NCI-H1694 (cell line): ENCODE results near the gene C1orf52.

Experiments used
- DNase-seq: peaks from one replicate; lab custom pipeline; 2025; lab: John Stamatoyannopoulos, UW

C1orf52 gene

GRCh38 chr1:85259118-85259911 lies at the start of gene C1orf52:
Gene C1orf52, minus strand, starts transcription at chr1:85259662. Its CDS starts 29 bp downstream, at chr1:85259633.
- DNase-seq = peak; percentile 81

DNA sequence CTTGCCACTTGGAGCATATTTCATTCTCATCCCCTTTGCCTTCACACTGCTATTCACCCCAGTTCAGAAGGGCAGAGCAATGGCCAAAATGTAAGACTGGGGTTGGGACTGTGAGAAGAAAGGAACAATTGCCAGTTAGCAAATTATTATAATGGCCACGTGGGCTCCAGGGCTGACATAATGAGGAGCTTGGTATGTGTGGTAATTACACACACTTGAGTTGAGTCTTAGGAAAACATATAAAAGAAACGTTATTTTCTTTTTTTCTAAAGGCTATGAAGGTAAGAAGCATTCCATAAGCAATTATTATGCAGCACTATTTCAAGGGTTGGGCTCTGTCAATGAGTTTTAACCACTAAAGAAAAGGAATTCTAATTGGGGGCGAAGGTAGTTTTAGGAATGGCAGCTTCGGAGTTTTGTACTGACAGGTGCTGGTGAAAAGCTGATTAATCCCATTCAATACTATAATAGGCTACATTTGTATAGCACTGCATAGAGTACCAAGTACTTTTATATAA lies 49.4 kb upstream of the C1orf52 start:
- DNase-seq = no peak

- peak; percentile 94 for DNase-seq
These were observed 48.7 kb upstream of the C1orf52 start for GRCh38 chr1:85307987-85308832.

DNA sequence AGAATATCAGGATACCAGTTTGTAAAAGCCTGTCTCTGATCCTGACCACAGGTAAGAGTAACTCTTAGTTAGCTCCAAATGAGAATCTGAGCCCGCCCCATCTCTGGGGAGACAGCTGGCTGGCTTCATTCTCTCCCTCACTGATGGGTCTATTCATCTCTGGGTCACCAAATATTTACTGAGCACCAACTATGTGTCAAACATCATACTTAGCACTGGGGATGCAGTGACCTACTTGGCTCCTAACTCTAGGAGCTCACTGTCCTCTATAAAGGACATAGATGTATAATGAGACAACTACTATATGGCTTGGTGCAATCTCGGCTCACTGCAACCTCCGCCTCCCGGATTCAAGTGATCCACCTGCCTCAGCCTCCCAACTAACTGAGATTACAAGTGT lies 46.8 kb upstream of the C1orf52 start:
- no peak for DNase-seq

GRCh38 chr1:85303440-85304162 lies 44.1 kb upstream of the C1orf52 start:
- DNase-seq = no peak

DNA sequence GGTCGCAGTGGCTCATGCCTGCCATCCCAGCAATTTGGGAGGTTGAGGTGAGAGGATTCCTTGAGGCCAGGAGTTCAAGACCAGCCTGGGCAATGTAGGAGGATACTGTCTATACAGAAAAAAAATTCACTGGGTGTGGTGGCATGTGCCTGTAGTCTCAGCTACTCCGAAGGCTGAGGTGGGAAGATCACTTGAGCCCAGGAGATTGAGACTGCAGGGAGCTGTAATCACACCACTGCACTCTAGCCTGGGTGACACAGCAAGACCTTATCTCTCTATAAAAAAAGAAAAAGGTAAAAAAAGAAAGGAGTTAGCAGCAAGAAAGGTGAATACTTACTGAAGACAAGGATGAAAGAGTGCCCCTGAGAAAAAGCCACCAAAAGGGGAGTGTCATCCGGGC lies 40.7 kb upstream of the C1orf52 start:
- DNase-seq = no peak

DNA sequence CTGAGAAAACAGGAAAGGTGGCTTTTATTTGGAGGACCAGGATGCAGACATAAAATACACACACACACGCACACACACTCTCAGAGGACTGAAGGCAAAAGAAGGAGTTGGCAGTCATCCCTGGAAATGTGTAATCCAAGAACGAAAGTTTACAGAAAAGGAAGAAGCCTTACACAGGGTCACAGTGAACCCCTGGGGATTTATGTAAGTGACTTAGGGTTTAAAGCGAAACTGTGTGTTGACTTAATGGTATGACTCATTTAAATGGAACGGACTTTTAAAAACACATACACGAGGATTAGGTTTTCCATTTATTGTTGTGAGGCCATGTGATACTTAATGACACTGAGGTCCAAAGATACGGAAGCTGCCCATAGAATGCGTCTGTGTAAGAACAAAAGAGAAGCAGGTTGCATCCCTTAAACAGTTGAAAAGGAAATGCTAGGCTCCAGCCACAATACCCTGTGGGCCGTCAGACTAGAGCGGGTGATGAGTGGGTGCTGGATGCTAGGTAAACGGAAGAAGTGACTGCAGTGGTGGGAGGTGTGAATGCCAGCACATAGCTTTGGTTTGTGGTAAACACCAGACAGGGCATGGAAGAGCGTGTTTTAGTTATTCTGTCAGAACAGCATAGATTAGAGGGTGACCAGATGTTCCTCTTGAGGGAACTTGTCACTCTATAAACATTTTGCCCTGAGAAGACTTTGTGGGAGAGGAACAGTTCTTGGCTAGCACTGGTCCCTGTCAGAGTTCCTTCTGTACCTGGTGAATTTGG lies 38.6 kb upstream of the C1orf52 start:
- no peak for DNase-seq

DNA sequence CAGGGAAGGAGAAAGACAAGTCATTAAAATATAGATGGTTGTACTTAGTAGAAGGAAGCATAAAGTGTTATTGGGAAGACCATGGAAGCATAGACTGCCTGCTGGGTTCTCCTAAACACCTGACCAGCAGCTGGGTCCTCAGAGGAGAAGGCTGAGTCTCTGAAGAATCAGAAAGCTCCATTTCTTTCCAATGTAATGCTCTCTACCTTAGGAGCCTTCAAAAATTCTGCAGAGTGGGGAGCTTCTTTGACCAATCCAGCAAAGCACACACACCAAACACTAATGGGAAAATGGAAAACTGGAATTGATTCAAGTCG lies 38.0 kb upstream of the C1orf52 start:
- no peak for DNase-seq

DNA sequence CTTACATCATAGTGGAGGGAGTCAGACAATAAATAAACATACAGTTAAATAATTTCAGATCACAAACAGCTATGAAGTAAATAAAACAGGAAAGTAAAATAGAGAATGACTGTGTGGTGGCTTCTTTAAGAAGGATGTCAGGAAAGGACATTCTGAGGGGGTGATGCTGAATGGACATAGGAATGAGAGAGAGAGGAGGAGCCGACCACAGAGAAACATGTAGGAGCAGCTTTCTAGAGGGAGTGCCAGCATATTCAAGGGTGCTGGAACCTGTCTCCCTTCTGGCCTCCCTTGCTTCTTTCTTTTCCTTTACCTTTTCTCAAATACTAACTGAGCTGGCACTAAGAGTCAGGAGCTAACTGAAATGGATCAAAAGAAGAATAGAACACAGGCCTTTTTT lies 37.5 kb upstream of the C1orf52 start:
- DNase-seq = no peak

GRCh38 chr1:85295654-85296053 lies 36.2 kb upstream of the C1orf52 start:
- no peak for DNase-seq

- no peak for DNase-seq
These were observed 35.6 kb upstream of the C1orf52 start for GRCh38 chr1:85295006-85295431.

GRCh38 chr1:85290826-85291225 lies 31.4 kb upstream of the C1orf52 start:
- no peak for DNase-seq

DNA sequence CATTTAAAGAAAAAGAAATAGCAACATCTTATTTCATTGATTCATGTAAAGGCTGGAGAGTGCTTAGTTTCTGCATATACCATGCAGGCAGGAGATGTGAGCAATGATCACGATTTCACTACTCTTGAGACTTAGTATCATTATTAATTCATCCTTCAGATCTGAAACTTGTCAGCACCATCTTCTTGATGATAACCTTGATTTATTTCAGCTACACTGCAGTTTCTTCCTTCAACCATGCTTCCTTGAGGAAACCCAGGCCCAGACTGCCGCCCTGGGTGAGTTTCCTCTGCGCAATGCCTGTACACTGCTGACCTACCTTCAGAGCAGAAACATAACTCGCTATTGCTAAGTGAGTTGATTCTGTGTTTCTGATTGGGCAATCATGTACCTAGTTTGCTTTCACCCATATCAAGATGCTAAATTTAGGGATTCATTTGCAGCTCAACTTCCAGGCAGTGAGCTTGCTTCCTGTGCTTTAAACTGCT lies 30.4 kb upstream of the C1orf52 start:
- no peak for DNase-seq

DNA sequence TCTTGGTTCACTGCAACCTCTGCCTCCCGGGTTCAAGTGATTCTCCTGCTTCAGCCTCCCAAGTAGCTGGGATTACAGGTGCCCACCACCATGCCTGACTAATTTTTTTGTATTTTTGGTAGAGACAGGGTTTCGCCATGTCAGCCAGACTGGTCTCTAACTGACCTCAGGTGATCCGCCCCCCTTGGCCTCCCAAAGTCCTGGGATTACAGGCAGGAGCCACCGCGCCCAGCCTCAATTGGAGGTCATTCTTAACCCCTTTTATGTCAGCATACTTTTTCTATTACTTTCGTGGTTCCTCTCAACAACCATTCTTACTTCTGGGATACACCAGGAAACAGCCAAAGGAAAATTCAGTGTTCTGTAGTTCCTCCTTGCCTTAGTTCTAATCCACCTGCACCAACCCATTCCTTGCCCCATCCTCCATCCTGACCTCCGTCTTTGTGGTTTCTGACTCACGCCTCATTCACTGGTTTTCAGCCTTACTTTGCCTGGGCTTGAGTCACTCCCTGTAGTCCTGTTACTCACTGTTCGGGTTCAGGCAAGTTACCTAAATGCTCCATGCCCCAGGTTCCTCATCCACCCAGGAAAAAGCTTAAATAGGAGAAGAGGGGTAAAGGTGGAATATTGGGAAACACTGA lies 29.9 kb upstream of the C1orf52 start:
- DNase-seq = no peak

DNA sequence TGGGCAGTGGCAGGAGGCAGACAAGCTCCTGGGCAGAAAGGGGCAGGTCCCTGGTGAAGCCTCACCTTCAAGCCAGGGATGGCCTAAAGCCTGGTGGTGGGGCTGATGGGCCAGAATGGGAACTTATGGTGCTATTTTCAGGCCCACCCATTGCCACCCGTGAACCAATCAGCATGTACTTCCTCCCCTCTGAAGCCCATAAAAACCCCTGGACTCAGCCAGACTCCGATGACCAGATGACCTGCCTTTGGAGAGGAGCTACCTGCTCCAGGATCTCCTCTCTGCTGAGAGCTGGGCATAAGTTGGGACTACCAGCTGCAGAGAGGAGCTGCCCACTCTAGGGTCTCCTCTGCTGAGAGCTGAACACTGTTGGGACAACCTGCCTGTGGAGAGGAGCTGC lies 24.7 kb upstream of the C1orf52 start:
- no peak for DNase-seq

DNA sequence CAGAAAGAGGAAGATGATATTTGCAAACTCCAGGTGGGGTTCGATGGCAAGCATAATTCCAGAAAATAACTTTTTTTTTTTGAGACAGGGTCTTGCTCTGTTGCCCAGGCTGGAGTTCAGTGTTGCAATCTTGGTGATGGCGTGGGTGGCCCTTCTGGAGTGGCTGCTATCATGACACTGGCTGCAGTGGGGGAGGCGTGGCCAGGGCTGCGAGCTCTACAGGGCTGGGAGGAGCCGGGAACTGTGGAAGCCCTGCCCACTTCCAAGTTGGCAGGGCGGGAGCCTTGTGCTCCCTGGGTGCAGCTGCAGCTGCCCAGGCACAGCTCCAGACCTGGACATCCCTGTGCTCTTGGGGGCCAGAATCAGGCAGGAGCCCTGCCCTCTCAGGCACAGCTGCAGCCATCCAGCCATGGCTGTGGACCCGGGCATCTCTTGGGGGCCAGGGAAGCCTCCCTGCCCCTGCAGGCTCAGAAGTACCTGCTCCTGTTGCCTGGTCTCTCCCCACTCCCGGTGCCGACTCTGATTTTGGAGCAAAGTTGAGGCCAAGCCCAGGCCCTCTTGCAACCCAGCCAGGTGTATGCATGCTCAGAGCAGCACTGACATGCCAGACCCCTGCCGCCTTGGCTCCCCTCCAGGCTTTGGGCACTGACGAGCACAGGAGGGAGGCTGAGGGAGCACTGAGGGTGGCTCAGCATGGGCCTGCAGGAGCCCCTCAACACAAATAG lies 24.2 kb upstream of the C1orf52 start:
- no peak for DNase-seq

DNA sequence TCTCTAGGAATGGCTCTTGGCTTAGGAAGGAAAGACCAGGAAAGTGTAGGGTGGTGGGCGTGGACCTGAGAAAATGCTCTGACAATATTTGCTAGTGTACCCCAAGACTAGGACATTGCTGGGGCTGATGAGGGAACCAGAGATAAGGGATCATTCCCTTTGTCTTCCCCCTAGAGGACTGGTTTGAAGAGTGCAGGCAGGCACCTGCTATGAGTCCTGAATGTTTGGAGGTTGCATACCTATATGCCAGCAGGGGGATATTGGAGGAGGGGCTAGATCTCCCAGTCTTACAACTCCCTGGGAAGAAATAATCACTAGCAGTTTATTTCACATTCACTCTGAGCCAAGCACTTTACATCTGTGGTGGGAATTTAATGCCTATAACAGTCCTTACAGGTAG lies 23.0 kb upstream of the C1orf52 start:
- DNase-seq = no peak

GRCh38 chr1:85280636-85281035 lies 21.2 kb upstream of the C1orf52 start:
- DNase-seq = no peak

DNA sequence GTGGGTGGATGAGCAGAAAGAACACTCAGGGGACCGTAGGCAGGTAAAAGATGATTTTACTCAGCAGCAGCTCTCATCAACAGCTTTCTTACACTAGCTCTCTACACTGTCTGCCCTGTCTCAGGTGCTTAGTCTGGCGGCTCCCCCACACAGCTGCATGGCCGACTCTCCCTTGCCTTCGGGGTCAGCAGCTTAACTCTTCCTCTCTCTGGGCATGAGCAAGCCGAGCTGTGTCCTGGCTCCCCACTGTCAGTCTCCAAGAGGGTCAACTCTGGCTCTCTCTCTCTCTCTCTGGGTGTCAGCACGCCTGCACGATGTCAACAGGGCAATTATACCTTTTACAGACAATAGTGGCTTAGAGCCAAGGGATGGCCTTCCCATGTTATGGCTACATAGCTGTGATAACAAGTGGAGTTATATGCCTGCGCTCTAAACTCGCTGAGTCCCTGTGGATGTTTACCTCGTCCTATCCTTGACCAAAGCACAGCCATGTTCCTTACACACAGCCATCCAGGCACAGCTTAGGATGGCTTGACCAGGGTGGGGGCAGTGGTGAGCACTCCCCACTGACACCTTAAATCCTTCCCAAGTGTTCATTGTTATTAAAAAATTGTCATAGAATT lies 20.1 kb upstream of the C1orf52 start:
- no peak for DNase-seq

DNA sequence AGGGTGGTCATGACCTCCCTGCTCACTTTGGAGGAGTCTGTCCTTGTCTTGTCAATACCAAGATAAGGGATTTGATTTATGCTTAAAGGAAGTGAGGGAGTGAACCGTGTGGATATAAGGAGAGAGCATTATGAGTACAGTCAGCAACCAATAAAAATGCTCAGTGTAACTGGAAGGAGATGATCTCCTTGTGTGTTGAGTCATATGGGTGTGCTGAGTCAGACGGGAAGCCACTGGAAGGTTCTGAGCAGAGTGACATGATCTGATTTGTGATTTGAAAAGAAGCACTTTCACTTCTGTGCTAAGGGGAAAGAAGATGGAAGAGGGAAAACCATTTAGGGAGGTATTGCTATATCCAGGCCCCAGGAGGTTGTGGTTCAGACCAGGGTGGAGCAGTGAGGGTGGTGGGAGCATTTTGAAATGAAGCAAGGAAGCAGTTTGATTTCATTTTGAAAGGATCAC lies 19.4 kb upstream of the C1orf52 start:
- DNase-seq = no peak
